Thyroid gland (tissue), 4 donors: ENCODE data around the gene PHKA1. TPM values are rescaled to one million over a fixed set of nuclear protein-coding genes. Genes with fewer than 3 reads are reported as not detected.
A peak's percentile ranks its signal among the peaks of the same experiment; 100 is the strongest.
"Not testable (repeated sequence)": the region's sequence is repeated elsewhere in the genome, so short reads cannot be mapped to it uniquely, and the experiment has no call there.

ENCODE experiments used
- DNase-seq, 2 donors: peaks; one replicate each; pipeline ENCODE4 v3.0.0-alpha.2; 2019
- H3K27ac ChIP-seq, 3 donors: fragments of 200-600 bp; sonication (generic); 1 replicate in 2 of 3; 2 replicates in 1 of 3; pipeline ENCODE4 v1.5.1; 2016 to 2019; ENCODE audit warnings: mild to moderate bottlenecking in 1 of 3, moderate library complexity in 1 of 3
- H3K27me3 ChIP-seq: fragments of 200-600 bp; sonication (generic); one replicate; pipeline ENCODE4 v1.5.1; 2019
- H3K36me3 ChIP-seq, 2 donors: fragments of 200-600 bp; sonication (generic); one replicate each; pipeline ENCODE4 v1.5.1; 2016 to 2019
- H3K4me1 ChIP-seq, 2 donors: fragments of 200-600 bp; sonication (generic); one replicate each; pipeline ENCODE4 v1.5.1; 2017 to 2019
- H3K4me3 ChIP-seq, 3 donors: fragments of 200-600 bp; sonication (generic); replicated peaks in 1 of 3; 1 replicate in 2 of 3; 2 replicates in 1 of 3; pipeline ENCODE4 v1.5.1; 2016; ENCODE audit warnings: mild to moderate bottlenecking in 1 of 3
- H3K9me3 ChIP-seq: fragments of 200-600 bp; sonication (generic); one replicate; pipeline ENCODE4 v1.5.1; 2017
- CTCF ChIP-seq, 6 experiments: fragments of 200-600 bp in 3 of 6; fragments of 450-650 bp in 3 of 6; sonication (generic) in 3 of 6; IDR thresholded peaks; one replicate each; pipeline ENCODE4 v1.5.1; 2016 to 2019; ENCODE audit warnings: antibody characterized with exemption in 6 of 6, mild to moderate bottlenecking in 2 of 6, inconsistent platforms in 1 of 6, moderate library complexity in 1 of 6
- POLR2A ChIP-seq, 2 donors: fragments of 450-650 bp; IDR thresholded peaks; one replicate each; pipeline ENCODE4 v1.6.1; 2017; ENCODE audit warnings: antibody characterized with exemption in 2 of 2, mild to moderate bottlenecking in 2 of 2, moderate library complexity in 1 of 2
- WGBS, 2 donors: methylation state at CpG; one replicate each; pipeline ENCODE4 v1.1.5; 2017; 5-methylcytosine and 5-hydroxymethylcytosine counted together
- intact Hi-C: fragments of 100-400 bp; cut with DNase I; formaldehyde crosslinking; loops from one replicate; pipeline ENCODE4 v1.15.1; 2023
- total RNA-seq, 4 donors: library from RNA; depleted of rRNA; stranded (reverse); fragments of >200 nt; gene quantifications; one replicate each; pipeline ENCODE4 v1.2.3, GENCODE V29; 2016

PHKA1 gene
- total RNA-seq, 4 donors from 2014 or later = 12.4 to 16.1 (median 14.4) TPM

- H3K9me3 ChIP-seq = no peaks in the 10 kb centered on the region
- intact Hi-C loops = no loop called here
- no peak overlapping the region for H3K27ac ChIP-seq
- TF ChIP-seq CTCF (IDR thresholded peaks at IDR 0.05) (no peak), POLR2A (IDR thresholded peaks at IDR 0.05) (no peak)
- DNase-seq = no peak
- H3K4me1 ChIP-seq = no peaks in the 10 kb centered on the region
- H3K27me3 ChIP-seq = no peaks in the 10 kb centered on the region
- H3K36me3 ChIP-seq = peaks cover 0 to 7% of the 10 kb centered on the region in 2 donors
- WGBS, 2 donors = 61 to 73% methylated on average over 2 of the region's 2 CpGs
- no peak overlapping the region for H3K4me3 ChIP-seq
Observed at GRCh38 chrX:72566448-72566847, 147.7 kb downstream of the PHKA1 start.

DNA sequence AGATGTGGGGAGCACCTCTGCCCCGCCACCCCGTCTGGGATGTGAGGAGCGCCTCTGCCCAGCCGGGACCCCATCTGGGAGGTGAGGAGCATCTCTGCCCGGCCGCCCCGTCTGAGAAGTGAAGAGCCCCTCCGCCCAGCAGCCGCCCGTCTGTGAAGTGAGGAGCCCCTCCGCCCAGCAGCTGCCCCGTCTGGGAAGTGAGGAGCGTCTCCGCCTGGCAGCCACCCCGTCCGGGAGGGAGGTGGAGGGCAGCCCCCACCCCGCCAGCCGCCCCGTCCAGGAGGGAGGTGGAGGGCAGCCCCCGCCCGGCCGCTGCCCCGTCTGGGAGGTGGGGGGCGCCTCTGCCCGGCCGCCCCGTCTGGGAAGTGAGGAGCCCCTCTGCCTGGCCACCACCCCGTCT is 154.5 kb downstream of the PHKA1 start:
- WGBS, 2 donors = 100% methylated on average over 2 to 4 of the region's 28 CpGs
- intact Hi-C loops = not testable (repeated sequence)

GRCh38 chrX:72554448-72555140 is 159.5 kb downstream of the PHKA1 start:
- no peaks in the 10 kb centered on the region for H3K4me1 ChIP-seq
- H3K9me3 ChIP-seq = no peaks in the 10 kb centered on the region
- no peaks in the 10 kb centered on the region for H3K36me3 ChIP-seq
- H3K4me3 ChIP-seq = no peak overlapping the region
- intact Hi-C loops = no loop called here
- TF ChIP-seq POLR2A (IDR thresholded peaks at IDR 0.05) = no peak
- no peak for TF ChIP-seq CTCF (IDR thresholded peaks at IDR 0.05)
- no peak overlapping the region for H3K27ac ChIP-seq
- H3K27me3 ChIP-seq = no peaks in the 10 kb centered on the region
- DNase-seq = peak in 1 of 2 donors; percentile 17
- 62 to 70% methylated on average over 2 to 7 of the region's 16 CpGs for WGBS, 2 donors

More for the DNA sequence above, 154.5 kb downstream of the PHKA1 start:
- DNase-seq, H3K9me3 ChIP-seq, H3K4me3 ChIP-seq, H3K36me3 ChIP-seq, H3K4me1 ChIP-seq, H3K27ac ChIP-seq, H3K27me3 ChIP-seq: not testable (repeated sequence)

- H3K27me3 ChIP-seq, intact Hi-C loops, H3K4me1 ChIP-seq, H3K36me3 ChIP-seq, H3K9me3 ChIP-seq, H3K27ac ChIP-seq, H3K4me3 ChIP-seq: not testable (repeated sequence)
- 38 to 55% methylated on average over 6 of the region's 6 CpGs for WGBS, 2 donors
- DNase-seq = peak; percentile 66 to 67
Observed at GRCh38 chrX:72552443-72552842, 161.7 kb downstream of the PHKA1 start.

GRCh38 chrX:72545990-72546389 is 168.1 kb downstream of the PHKA1 start:
- no peak overlapping the region for H3K27ac ChIP-seq
- no peaks in the 10 kb centered on the region for H3K36me3 ChIP-seq
- no peaks in the 10 kb centered on the region for H3K9me3 ChIP-seq
- no peak for DNase-seq
- no peak overlapping the region for H3K4me3 ChIP-seq
- TF ChIP-seq POLR2A (IDR thresholded peaks at IDR 0.05) (no peak), CTCF (IDR thresholded peaks at IDR 0.05) (no peak)
- intact Hi-C loops = loop anchor here (10.0 kb wide), 1 partner anchor 301 kb away; no protein-coding TSS in a partner anchor
- no peaks in the 10 kb centered on the region for H3K4me1 ChIP-seq
- no peaks in the 10 kb centered on the region for H3K27me3 ChIP-seq

DNA sequence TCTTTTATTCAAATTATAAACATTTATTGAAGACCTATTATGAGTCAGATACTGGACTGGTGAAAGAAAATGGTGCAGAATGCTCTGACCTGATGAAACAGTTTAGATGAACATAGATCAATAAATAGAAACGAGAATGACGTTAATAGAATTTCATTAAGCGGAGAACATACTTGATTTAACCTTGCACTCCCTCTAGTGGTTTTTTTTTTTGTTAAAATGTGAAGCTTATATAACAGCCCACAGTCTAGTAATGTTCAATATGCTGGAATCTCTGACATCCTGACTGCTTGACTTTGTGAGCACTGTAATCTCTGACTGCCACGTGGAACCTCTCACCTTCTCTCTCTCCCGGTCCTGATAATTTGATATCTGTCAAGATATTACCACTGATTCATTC is 173.8 kb downstream of the PHKA1 start:
- Histone ChIP-seq H3K27me3 (no peaks in the 10 kb centered on the region), H3K27ac (no peak overlapping the region), H3K9me3 (no peaks in the 10 kb centered on the region), H3K4me3 (no peak overlapping the region), H3K36me3 (no peaks in the 10 kb centered on the region), H3K4me1 (peaks cover 0 to 10% of the 10 kb centered on the region in 2 donors)
- WGBS, 2 donors = 6 to 7% methylated on average over 5 of the region's 5 CpGs
- TF ChIP-seq CTCF (IDR thresholded peaks at IDR 0.05) (peak in 5 of 6 experiments; percentile 11 to 56 (median 34)), POLR2A (IDR thresholded peaks at IDR 0.05) (no peak)
- no peak for DNase-seq
- intact Hi-C loops = loop anchor here (10.0 kb wide), 1 partner anchor 296 kb away; no protein-coding TSS in a partner anchor
